NCI-H2171 (cell line): ENCODE measurements around the gene PPIH.
"Not testable (repeated sequence)": the region's sequence is repeated elsewhere in the genome, so short reads cannot be mapped to it uniquely, and the experiment has no call there.

ENCODE experiments used
- DNase-seq: peaks from one replicate; lab custom pipeline; 2025; lab: John Stamatoyannopoulos, UW

Gene PPIH

GRCh38 chr1:42657981-42658876 is at the start of gene PPIH:
Gene PPIH (plus strand): TSS chr1:42658423. CDS start chr1:42658447, 24 bp downstream.
- DNase-seq: peak; percentile 93

- DNase-seq: no peak
Observed at GRCh38 chr1:42613803-42614131, 44.5 kb upstream of the PPIH start.

- DNase-seq: no peak
Observed at GRCh38 chr1:42618866-42619265, 39.4 kb upstream of the PPIH start.

- no peak for DNase-seq
Observed at GRCh38 chr1:42620307-42620706, 37.9 kb upstream of the PPIH start.

GRCh38 chr1:42621180-42621579 is 37.0 kb upstream of the PPIH start:
- DNase-seq: not testable (repeated sequence)

GRCh38 chr1:42627205-42627604 is 31.0 kb upstream of the PPIH start:
- not testable (repeated sequence) for DNase-seq

GRCh38 chr1:42639116-42639515 is 19.1 kb upstream of the PPIH start:
- no peak for DNase-seq

GRCh38 chr1:42646056-42646455 is 12.2 kb upstream of the PPIH start:
- DNase-seq: no peak

- DNase-seq: no peak
Observed at GRCh38 chr1:42657201-42657600, 1.0 kb upstream of the PPIH start.

GRCh38 chr1:42658877-42659337 is 684 bp downstream of the PPIH start:
- DNase-seq: no peak

- no peak for DNase-seq
Observed at GRCh38 chr1:42660907-42661500, 2.8 kb downstream of the PPIH start.

- no peak for DNase-seq
Observed at GRCh38 chr1:42669936-42670335, 11.7 kb downstream of the PPIH start.

GRCh38 chr1:42670425-42670824 is 12.2 kb downstream of the PPIH start:
- no peak for DNase-seq

- DNase-seq: no peak
Observed at GRCh38 chr1:42674214-42674613, 16.0 kb downstream of the PPIH start.

GRCh38 chr1:42674682-42675081 is 16.5 kb downstream of the PPIH start:
- no peak for DNase-seq

GRCh38 chr1:42675467-42675866 is 17.2 kb downstream of the PPIH start:
- no peak for DNase-seq

- DNase-seq: no peak
Observed at GRCh38 chr1:42676534-42677087, 18.4 kb downstream of the PPIH start.

GRCh38 chr1:42679364-42679983 is 21.3 kb downstream of the PPIH start:
- no peak for DNase-seq

- no peak for DNase-seq
Observed at GRCh38 chr1:42680055-42680454, 21.8 kb downstream of the PPIH start.

GRCh38 chr1:42680921-42681683 is 22.9 kb downstream of the PPIH start:
- no peak for DNase-seq

- peak; percentile 97 for DNase-seq
Observed at GRCh38 chr1:42681741-42682483, 23.7 kb downstream of the PPIH start, which contains the start of gene YBX1. Gene YBX1 (plus strand): TSS chr1:42682418. CDS start chr1:42682566, 148 bp downstream.
